Endothelial cell of umbilical vein (primary cell): ENCODE data around the gene SLC26A8. TPM values are rescaled to one million over a fixed set of nuclear protein-coding genes. Genes with fewer than 3 reads are reported as not detected.

ENCODE experiments used
- BruUV-seq: library from RNA; stranded (reverse); fragments of 400-500 nt; replicated peaks from 2 replicates; lab custom pipeline; 2021; lab: Mats Ljungman, UMichigan
- CTCF ChIA-PET: fragments of 300-600, 350-600 bp; sonication (Branson Sonifier 250); formaldehyde crosslinking; loops from one replicate; lab custom pipeline; 2021; ENCODE audit warnings: antibody characterized with exemption, inconsistent platforms; lab: Charles Lee
- POLR2A ChIA-PET: fragments of 300-600, 350-600 bp; sonication (Branson Sonifier 250); formaldehyde crosslinking; loops from one replicate; lab custom pipeline; 2021; ENCODE audit warnings: antibody characterized with exemption, inconsistent platforms; lab: Charles Lee
- DNase-seq: peaks from one replicate; pipeline ENCODE4 v3.0.0-alpha.2; 2011; ENCODE audit warnings: low read depth, low spot score
- FAIRE-seq: peaks from 2 replicates; lab custom pipeline; 2011; peaks lifted over from hg19 to GRCh38; lab: Jason Lieb, UNC
- H2AFZ ChIP-seq: 2 replicates; pipeline ENCODE4 v1.6.0; 2012; ENCODE audit warnings: low read depth, low read length, control low read depth, inconsistent platforms
- H3K27ac ChIP-seq: 2 replicates; pipeline ENCODE4 v1.5.1; 2011; ENCODE audit warnings: low read depth, mild to moderate bottlenecking, control low read depth, low read length, moderate library complexity; ENCODE audit not compliant: insufficient read depth
- H3K27me3 ChIP-seq, 2 experiments: 2 replicates each; pipeline versions ENCODE4 v1.6.0 to v1.6.1; 2011; ENCODE audit warnings: low read length in 2 of 2, mixed read lengths in 1 of 2; ENCODE audit not compliant: control insufficient read depth in 2 of 2, insufficient read depth in 2 of 2
- H3K36me3 ChIP-seq, 2 experiments: 2 replicates in 1 of 2; 3 replicates in 1 of 2; pipeline ENCODE4 v1.5.1; 2011; ENCODE audit warnings: low read length in 2 of 2, mild to moderate bottlenecking in 1 of 2, moderate library complexity in 1 of 2; ENCODE audit not compliant: control insufficient read depth in 2 of 2, insufficient read depth in 2 of 2; ENCODE audit errors: extremely low read depth in 1 of 2
- H3K4me1 ChIP-seq: 3 replicates; pipeline ENCODE4 v1.5.1; 2011; ENCODE audit warnings: mild to moderate bottlenecking, low read length; ENCODE audit not compliant: control insufficient read depth, insufficient read depth; ENCODE audit errors: extremely low read depth
- H3K4me2 ChIP-seq: 2 replicates; pipeline ENCODE4 v1.6.1; 2011; ENCODE audit warnings: low read length, control low read depth, mixed read lengths; ENCODE audit not compliant: insufficient read depth
- H3K4me3 ChIP-seq, 3 experiments: fragments of 200-600 bp in 1 of 3; sonication (generic), shearing (Covaris generic) in 1 of 3; replicated peaks in 1 of 3; 2 replicates each; pipeline ENCODE4 v1.5.1; 2011 to 2016; ENCODE audit warnings: control low read depth in 3 of 3, low read length in 3 of 3, mild to moderate bottlenecking in 2 of 3, inconsistent platforms in 1 of 3, low read depth in 1 of 3, moderate library complexity in 1 of 3; ENCODE audit not compliant: insufficient read depth in 1 of 3
- H3K79me2 ChIP-seq: 2 replicates; pipeline ENCODE4 v1.6.0; 2012; ENCODE audit warnings: low read length, inconsistent platforms; ENCODE audit not compliant: control insufficient read depth, insufficient read depth
- H3K9ac ChIP-seq: replicated peaks from 2 replicates; pipeline ENCODE3; 2011; ENCODE audit warnings: low read length, control low read depth; ENCODE audit not compliant: insufficient read depth; ENCODE audit errors: extremely low read depth
- H3K9me1 ChIP-seq: replicated peaks from 3 replicates; pipeline ENCODE4 v1.6.0; 2011; ENCODE audit warnings: mild to moderate bottlenecking, low read length; ENCODE audit not compliant: control insufficient read depth, insufficient read depth; ENCODE audit errors: extremely low read depth
- H3K9me3 ChIP-seq: replicated peaks from 2 replicates; pipeline ENCODE4 v1.5.1; 2012; ENCODE audit warnings: low read length, inconsistent platforms; ENCODE audit not compliant: control insufficient read depth, insufficient read depth
- H4K20me1 ChIP-seq: replicated peaks from 2 replicates; pipeline ENCODE3; 2011; ENCODE audit warnings: mild to moderate bottlenecking, low read length; ENCODE audit not compliant: control insufficient read depth, insufficient read depth; ENCODE audit errors: extremely low read depth
- CTCF ChIP-seq, 2 donors: IDR thresholded peaks; 1 replicate in 1 of 2; 2 replicates in 1 of 2; pipeline ENCODE4 v1.5.1; 2011; ENCODE audit warnings: low read length in 2 of 2, mild to moderate bottlenecking in 2 of 2, moderate library complexity in 2 of 2, control low read depth in 1 of 2, inconsistent platforms in 1 of 2, low read depth in 1 of 2; ENCODE audit not compliant: insufficient read depth in 1 of 2; ENCODE audit errors: extremely low read depth in 1 of 2
- EZH2 ChIP-seq: IDR thresholded peaks from 2 replicates; pipeline ENCODE4 v1.6.1; 2012; ENCODE audit warnings: borderline replicate concordance, low read depth, mild to moderate bottlenecking, moderate library complexity, low read length, inconsistent platforms; ENCODE audit not compliant: severe bottlenecking
- FOS ChIP-seq: IDR thresholded peaks from 2 replicates; pipeline ENCODE4 v1.6.1; 2011; ENCODE audit warnings: mild to moderate bottlenecking, low read length, moderate library complexity, borderline replicate concordance; ENCODE audit not compliant: insufficient read depth
- GATA2 ChIP-seq: IDR thresholded peaks from 2 replicates; pipeline ENCODE4 v1.7.0; 2011; ENCODE audit warnings: low read depth, mild to moderate bottlenecking, moderate library complexity, mixed read lengths, low read length; ENCODE audit not compliant: insufficient read length, insufficient read depth
- JUN ChIP-seq: IDR thresholded peaks from 2 replicates; pipeline ENCODE4 v1.6.1; 2011; ENCODE audit warnings: borderline replicate concordance, low read depth; ENCODE audit not compliant: insufficient read length, insufficient read depth
- MAX ChIP-seq: IDR thresholded peaks from 2 replicates; pipeline ENCODE4 v1.6.1; 2011; ENCODE audit not compliant: insufficient read depth, insufficient read length
- MYC ChIP-seq: IDR thresholded peaks from one replicate; pipeline ENCODE4 v1.6.1; 2011; ENCODE audit warnings: mild to moderate bottlenecking, low read depth, low read length
- POLR2A ChIP-seq: IDR thresholded peaks from 2 replicates; pipeline ENCODE4 v1.6.1; 2012; ENCODE audit warnings: low read depth, mild to moderate bottlenecking, control low read depth, low read length
- POLR2AphosphoS5 ChIP-seq: IDR thresholded peaks from 2 replicates; pipeline ENCODE4 v1.6.1; 2012; ENCODE audit warnings: low read depth, mild to moderate bottlenecking, control low read depth, low read length, moderate library complexity; ENCODE audit not compliant: insufficient read depth
- dilution Hi-C: fragments of 300-500 bp; cut with MboI; formaldehyde crosslinking; loops from one replicate; pipeline ENCODE4 v1.15.0; 2019; ENCODE audit warnings: low sequenced_read_pairs; ENCODE audit not compliant: extremely low pct_ligation_motif_present
- intact Hi-C: fragments of 100-400 bp; cut with micrococcal nuclease; formaldehyde crosslinking; loops from one replicate; pipeline ENCODE4 v1.10.0; 2022
- polyA plus RNA-seq, 4 experiments: library from polyadenylated mRNA; depleted of rRNA in 3 of 4; stranded (reverse) in 3 of 4; unstranded in 1 of 4; fragments of >200 nt; gene quantifications; 2 replicates each; pipeline versions ENCODE4 v1.2.1 to v1.2.3, GENCODE V29; 2011 to 2012; ENCODE audit warnings: missing spikeins in 1 of 4
- total RNA-seq: library from RNA; stranded (reverse); gene quantifications from 2 replicates; pipeline ENCODE4 v1.2.3, GENCODE V29; 2021

The SLC26A8 gene
- total and polyA plus RNA-seq, 2 donors (not counting 3 experiments of a cell fraction or from before 2014, with no cell fraction given), result 0.01 TPM; not detected in 1

DNA sequence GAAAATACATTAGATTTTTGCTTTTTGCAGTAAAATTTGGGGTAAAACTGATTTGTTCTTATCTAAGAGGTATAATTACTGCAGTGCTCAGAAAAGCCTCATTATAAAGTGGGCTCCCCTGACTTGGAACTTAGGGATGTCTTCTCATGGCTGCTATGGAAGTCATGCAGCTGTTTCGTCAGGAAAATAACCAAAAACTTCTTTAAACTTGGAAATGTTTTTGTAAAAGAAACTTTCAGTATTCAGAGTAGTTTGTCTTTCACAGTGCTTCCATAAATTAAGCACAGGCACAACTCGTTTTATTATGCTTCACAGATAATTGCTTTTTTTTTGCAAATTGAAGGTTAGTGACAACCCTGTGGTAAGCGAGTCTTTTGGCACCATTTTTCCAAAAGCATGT is 10.0 kb upstream of the SLC26A8 start:
- Histone ChIP-seq H3K27ac (no peak overlapping the region), H4K20me1 (peaks cover 10% of the 10 kb centered on the region), H2AFZ (no peak overlapping the region), H3K4me1 (peaks cover 10% of the 10 kb centered on the region), H3K9me1 (no peaks in the 10 kb centered on the region), H3K9me3 (no peaks in the 10 kb centered on the region), H3K36me3 (no peaks in the 10 kb centered on the region), H3K79me2 (peaks cover 95% of the 10 kb centered on the region), H3K9ac (no peak overlapping the region), H3K4me2 (no peak overlapping the region), H3K27me3 (no peaks in the 10 kb centered on the region), H3K4me3 (no peak overlapping the region)
- FAIRE-seq (no peak), DNase-seq (no peak)
- no peak for TF ChIP-seq JUN
- no peak for TF ChIP-seq CTCF (IDR thresholded peaks at IDR 0.05; ENCODE audit: extremely low read depth in 1 of 2, insufficient read depth in 1 of 2, low read depth in 1 of 2, low read length in 2 of 2)
- TF ChIP-seq MYC, result no peak
- TF ChIP-seq POLR2AphosphoS5, result no peak
- no peak for TF ChIP-seq GATA2
- TF ChIP-seq POLR2A, result no peak
- TF ChIP-seq EZH2, result no peak
- TF ChIP-seq FOS, result no peak
- TF ChIP-seq MAX, result no peak
- BruUV-seq, result no TSS peak
- dilution Hi-C loops (no loop called here), intact Hi-C loops (no loop called here)
- ChIA-PET POLR2A (interaction anchor here (0.7 kb wide), 1 partner anchor 12 kb away, joined by 3 read pairs; no protein-coding TSS in a partner anchor), CTCF (interaction anchor here (1.2 kb wide), 1 partner anchor 87 kb away, joined by 3 read pairs; no protein-coding TSS in a partner anchor)
